RWPE2 (cell line): ENCODE measurements around the gene ACBD5.
"Not testable (repeated sequence)": the region's sequence is repeated elsewhere in the genome, so short reads cannot be mapped to it uniquely, and the experiment has no call there.

Experiments used
- ATAC-seq: fragments of 200-7000 bp; cut with Tn5 transposase; 3 replicates; pipeline ENCODE4 v1.9.1; 2021; ENCODE audit warnings: low read depth
- DNase-seq: peaks from one replicate; pipeline ENCODE4 v3.0.0-alpha.2; 2020; ENCODE audit warnings: low spot score
- H3K27ac ChIP-seq: fragments of 450-650 bp; 2 replicates; pipeline ENCODE4 v1.5.1; 2017; ENCODE audit warnings: mild to moderate bottlenecking; ENCODE audit not compliant: poor library complexity, severe bottlenecking
- H3K27me3 ChIP-seq: fragments of 250-450 bp; sonication (Bioruptor Pico); 2 replicates; pipeline ENCODE4 v1.5.1; 2021; ENCODE audit warnings: mild to moderate bottlenecking, moderate library complexity; ENCODE audit not compliant: insufficient read depth, poor library complexity, severe bottlenecking
- H3K36me3 ChIP-seq: fragments of 250-450 bp; sonication (Bioruptor Pico); 2 replicates; pipeline ENCODE4 v1.5.1; 2020; ENCODE audit warnings: low read depth, mild to moderate bottlenecking, moderate library complexity
- H3K4me1 ChIP-seq: fragments of 250-450 bp; sonication (Bioruptor Pico); 2 replicates; pipeline ENCODE4 v1.5.1; 2021; ENCODE audit warnings: mild to moderate bottlenecking, moderate library complexity; ENCODE audit not compliant: insufficient read depth, poor library complexity, severe bottlenecking
- H3K4me3 ChIP-seq: fragments of 250-450 bp; sonication (Bioruptor Pico); 2 replicates; pipeline ENCODE4 v1.5.1; 2021; ENCODE audit warnings: mild to moderate bottlenecking, moderate library complexity; ENCODE audit not compliant: severe bottlenecking
- H3K9me3 ChIP-seq: fragments of 250-450 bp; sonication (Bioruptor Pico); 2 replicates; pipeline ENCODE4 v1.5.1; 2021; ENCODE audit warnings: mild to moderate bottlenecking, moderate library complexity; ENCODE audit not compliant: severe bottlenecking
- TF ChIP-seq, protein P1 (sequence below): fragments of 450-650 bp; IDR thresholded peaks from one replicate; pipeline ENCODE4 v1.5.1; 2017; ENCODE audit warnings: mild to moderate bottlenecking, moderate library complexity; ENCODE audit not compliant: poor library complexity, severe bottlenecking

ACBD5 gene

DNA sequence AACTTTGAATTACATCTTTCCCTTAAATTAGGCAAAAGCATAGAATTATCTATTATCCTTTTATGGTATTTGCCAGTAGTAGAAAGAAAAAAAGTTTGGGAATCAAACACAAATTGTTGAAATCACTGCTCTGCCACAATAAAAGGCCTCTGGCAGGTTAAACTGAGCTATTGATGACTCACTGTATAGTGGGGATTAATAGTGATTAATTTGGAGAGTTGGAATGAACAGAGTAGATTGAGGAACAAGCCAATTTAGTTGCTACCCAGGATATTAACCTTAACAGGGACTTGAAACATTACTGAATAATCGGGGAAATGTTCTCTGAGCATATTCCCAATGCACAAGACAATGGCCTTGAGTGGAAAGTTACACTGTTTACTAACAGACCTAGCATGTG lies 52.3 kb downstream of the ACBD5 start:
- peaks cover 38% of the 10 kb centered on the region for H3K36me3 ChIP-seq
- peak; percentile 36; the same call in 2 of the 3 replicates for ATAC-seq
- no peak for DNase-seq
- H3K9me3 ChIP-seq, result no peaks in the 10 kb centered on the region
- H3K4me3 ChIP-seq, result no peak overlapping the region
- no peak overlapping the region for H3K27ac ChIP-seq
- H3K4me1 ChIP-seq, result no peaks in the 10 kb centered on the region
- TF ChIP-seq, protein P1, sequence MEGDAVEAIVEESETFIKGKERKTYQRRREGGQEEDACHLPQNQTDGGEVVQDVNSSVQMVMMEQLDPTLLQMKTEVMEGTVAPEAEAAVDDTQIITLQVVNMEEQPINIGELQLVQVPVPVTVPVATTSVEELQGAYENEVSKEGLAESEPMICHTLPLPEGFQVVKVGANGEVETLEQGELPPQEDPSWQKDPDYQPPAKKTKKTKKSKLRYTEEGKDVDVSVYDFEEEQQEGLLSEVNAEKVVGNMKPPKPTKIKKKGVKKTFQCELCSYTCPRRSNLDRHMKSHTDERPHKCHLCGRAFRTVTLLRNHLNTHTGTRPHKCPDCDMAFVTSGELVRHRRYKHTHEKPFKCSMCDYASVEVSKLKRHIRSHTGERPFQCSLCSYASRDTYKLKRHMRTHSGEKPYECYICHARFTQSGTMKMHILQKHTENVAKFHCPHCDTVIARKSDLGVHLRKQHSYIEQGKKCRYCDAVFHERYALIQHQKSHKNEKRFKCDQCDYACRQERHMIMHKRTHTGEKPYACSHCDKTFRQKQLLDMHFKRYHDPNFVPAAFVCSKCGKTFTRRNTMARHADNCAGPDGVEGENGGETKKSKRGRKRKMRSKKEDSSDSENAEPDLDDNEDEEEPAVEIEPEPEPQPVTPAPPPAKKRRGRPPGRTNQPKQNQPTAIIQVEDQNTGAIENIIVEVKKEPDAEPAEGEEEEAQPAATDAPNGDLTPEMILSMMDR, result no peak
- no peaks in the 10 kb centered on the region for H3K27me3 ChIP-seq

DNA sequence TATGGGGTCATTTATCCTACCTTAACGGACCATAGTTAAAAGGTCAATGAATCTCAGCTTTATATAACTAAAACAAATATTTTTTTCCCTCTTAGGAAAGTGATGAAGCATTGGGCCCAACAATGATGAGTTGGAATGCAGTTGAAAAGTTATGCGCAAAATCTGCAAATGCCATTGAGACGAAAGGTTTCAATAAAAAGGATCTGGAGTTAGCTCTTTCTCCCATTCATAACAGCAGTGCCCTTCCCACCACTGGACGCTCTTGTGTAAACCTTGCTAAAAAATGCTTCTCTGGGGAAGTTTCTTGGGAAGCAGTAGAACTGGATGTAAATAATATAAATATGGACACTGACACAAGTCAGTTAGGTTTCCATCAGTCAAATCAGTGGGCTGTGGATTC lies 70.7 kb downstream of the ACBD5 start:
- TF ChIP-seq, protein P1, result no peak
- Histone ChIP-seq H3K36me3 (peaks cover 92% of the 10 kb centered on the region), H3K27ac (no peak overlapping the region), H3K4me3 (no peak overlapping the region), H3K4me1 (no peaks in the 10 kb centered on the region), H3K9me3 (no peaks in the 10 kb centered on the region), H3K27me3 (no peaks in the 10 kb centered on the region)
- DNase-seq (no peak), ATAC-seq (no peak)

DNA sequence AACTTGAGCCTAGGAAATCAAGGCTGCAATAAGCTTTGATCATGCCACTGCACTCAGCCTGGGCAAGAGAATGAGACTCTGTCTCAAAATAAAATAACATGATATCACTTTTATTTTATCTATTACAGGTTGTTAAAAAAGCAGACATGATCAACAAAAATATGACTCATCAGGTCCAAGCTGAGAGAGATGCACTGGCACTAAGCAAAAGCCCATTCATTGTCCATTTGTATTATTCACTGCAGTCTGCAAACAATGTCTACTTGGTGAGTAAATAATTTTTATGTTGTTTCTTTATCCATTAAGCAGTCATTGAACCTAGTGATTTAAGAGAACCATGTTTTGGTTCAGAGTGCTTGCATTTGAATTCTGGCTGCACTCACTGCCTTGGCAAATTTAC lies 82.2 kb downstream of the ACBD5 start:
- Histone ChIP-seq H3K27ac (no peak overlapping the region), H3K4me3 (no peak overlapping the region), H3K36me3 (peaks cover 66% of the 10 kb centered on the region), H3K9me3 (no peaks in the 10 kb centered on the region), H3K4me1 (peaks cover 9% of the 10 kb centered on the region), H3K27me3 (no peaks in the 10 kb centered on the region)
- ATAC-seq (no peak), DNase-seq (no peak)
- TF ChIP-seq, protein P1, result no peak

DNA sequence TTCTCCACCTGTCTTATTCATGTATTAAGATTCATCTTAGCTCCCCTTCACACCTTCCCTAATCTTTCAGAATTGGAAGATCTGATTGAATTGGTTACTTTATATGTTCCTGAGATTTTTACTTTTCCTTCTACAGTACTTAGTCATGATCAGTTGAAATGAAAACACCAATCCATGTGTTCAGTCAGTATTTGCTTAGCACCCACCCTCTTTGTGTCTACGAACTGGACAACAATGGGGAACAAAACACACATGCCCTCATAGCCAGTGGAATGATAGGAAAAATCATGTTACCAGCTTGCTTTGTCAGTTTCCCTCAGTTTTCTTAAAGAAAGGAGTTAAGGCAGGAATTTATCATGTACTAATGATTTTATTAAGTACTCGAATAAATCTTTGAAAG lies 83.4 kb downstream of the ACBD5 start:
- DNase-seq (no peak), ATAC-seq (no peak)
- TF ChIP-seq, protein P1, result no peak
- Histone ChIP-seq H3K9me3 (no peaks in the 10 kb centered on the region), H3K27me3 (no peaks in the 10 kb centered on the region), H3K4me3 (peak overlapping the region; percentile 78), H3K36me3 (peaks cover 54% of the 10 kb centered on the region), H3K27ac (no peak overlapping the region), H3K4me1 (peaks cover 11% of the 10 kb centered on the region)

DNA sequence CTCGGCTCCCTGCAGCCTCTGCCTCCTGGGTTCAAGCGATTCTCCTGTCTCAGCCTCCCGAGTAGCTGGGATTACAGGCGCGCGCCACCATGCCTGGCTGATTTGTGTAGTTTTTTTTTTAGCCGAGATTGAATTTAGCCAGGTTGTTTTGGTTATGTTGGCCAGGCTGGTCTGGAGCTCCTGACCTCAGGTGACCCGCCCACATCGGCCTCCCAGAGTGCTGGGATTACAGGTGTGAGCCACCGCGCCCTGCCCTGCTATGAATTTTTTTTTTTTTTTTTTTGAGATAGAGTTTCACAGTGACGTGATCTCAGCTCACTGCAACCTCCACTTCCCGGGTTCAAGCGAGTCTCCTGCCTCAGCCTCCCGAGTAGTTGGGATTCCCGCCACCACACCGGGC lies 84.0 kb downstream of the ACBD5 start:
- H3K9me3 ChIP-seq, DNase-seq, H3K27me3 ChIP-seq, ATAC-seq: not testable (repeated sequence)
- Histone ChIP-seq H3K4me1 (peaks cover 11% of the 10 kb centered on the region), H3K27ac (peak overlapping the region; percentile 88), H3K4me3 (peak overlapping the region; percentile 78), H3K36me3 (peaks cover 48% of the 10 kb centered on the region)
